Right lobe of liver (tissue), 6 donors: Measurements from ENCODE around the gene SLC22A4. TPM values are rescaled to one million over a fixed set of nuclear protein-coding genes. Genes with fewer than 3 reads are reported as not detected.

Source experiments
- ATAC-seq, 4 donors: fragments of 200-7000 bp; cut with Tn5 transposase; one replicate each; pipeline ENCODE4 v1.9.1; 2020; ENCODE audit warnings: mild to moderate bottlenecking in 4 of 4, moderate library complexity in 4 of 4
- DNase-seq, 3 donors: peaks; one replicate each; pipeline ENCODE4 v3.0.0-alpha.2; 2020
- H3K27ac ChIP-seq, 3 donors: fragments of 200-600 bp; one replicate each; pipeline ENCODE4 v1.8.0; 2022
- H3K27me3 ChIP-seq, 2 donors: fragments of 200-600 bp; one replicate each; pipeline ENCODE4 v1.8.0; 2022
- H3K36me3 ChIP-seq, 4 donors: fragments of 200-600 bp; sonication (generic) in 1 of 4; one replicate each; pipeline versions ENCODE4 v1.5.1 to v1.8.0; 2017 to 2022; ENCODE audit warnings: control low read depth in 1 of 4
- H3K4me1 ChIP-seq, 4 donors: fragments of 200-600 bp; sonication (generic) in 1 of 4; one replicate each; pipeline versions ENCODE4 v1.5.1 to v1.8.0; 2017 to 2022; ENCODE audit warnings: control low read depth in 1 of 4
- H3K4me3 ChIP-seq, 3 donors: fragments of 200-600 bp; one replicate each; pipeline ENCODE4 v1.8.0; 2022
- H3K9me3 ChIP-seq, 4 donors: fragments of 200-600 bp; sonication (generic) in 1 of 4; one replicate each; pipeline versions ENCODE4 v1.5.1 to v1.8.0; 2017 to 2022; ENCODE audit warnings: control low read depth in 1 of 4
- CTCF ChIP-seq, 4 donors: fragments of 200-600 bp in 3 of 4; fragments of 450-650 bp in 1 of 4; IDR thresholded peaks; one replicate each; pipeline versions ENCODE4 v1.5.1 to v1.8.0; 2016 to 2022; ENCODE audit warnings: antibody characterized with exemption in 4 of 4, mild to moderate bottlenecking in 2 of 4
- POLR2A ChIP-seq: fragments of 450-650 bp; IDR thresholded peaks from one replicate; pipeline ENCODE4 v1.6.1; 2017; ENCODE audit warnings: antibody characterized with exemption, mild to moderate bottlenecking
- WGBS: methylation state at CpG from one replicate; pipeline ENCODE4 v1.1.6; 2018; ENCODE audit warnings: low coverage, low lambda C conversion rate; ENCODE audit not compliant: insufficient coverage; ENCODE audit errors: missing lambda C conversion rate; 5-methylcytosine and 5-hydroxymethylcytosine counted together
- intact Hi-C, 2 donors: fragments of 100-400 bp; cut with DNase I; formaldehyde crosslinking; loops; one replicate each; pipeline versions ENCODE4 v1.11.2 to v1.14.1; 2022
- total RNA-seq, 6 experiments: library from RNA; depleted of rRNA in 2 of 6; stranded (reverse); fragments of >200 nt in 2 of 6; fragmentation: NEBNext Ultra II Directional in 3 of 6; extraction: Animal tissue kit (Norgen Biotek cat#: 25700) in 3 of 6; gene quantifications; one replicate each; pipeline versions ENCODE4 v1.1.0 to v1.2.4, GENCODE V29; 2016 to 2023
- donor health status: DM: no; HTN: yes; CAD: no.
- donor health status: DM: no; HTN: no; CAD: no.
- donor health status: DM: no; HTN: no; CAD: no.
- donor health status: DM: no; HTN: yes; CAD: no.
- donor health status: DM: no; HTN: yes; CAD: no.

Gene SLC22A4
- total RNA-seq, 6 experiments from 2014 or later: 0.31 to 0.59 (median 0.36) TPM

DNA sequence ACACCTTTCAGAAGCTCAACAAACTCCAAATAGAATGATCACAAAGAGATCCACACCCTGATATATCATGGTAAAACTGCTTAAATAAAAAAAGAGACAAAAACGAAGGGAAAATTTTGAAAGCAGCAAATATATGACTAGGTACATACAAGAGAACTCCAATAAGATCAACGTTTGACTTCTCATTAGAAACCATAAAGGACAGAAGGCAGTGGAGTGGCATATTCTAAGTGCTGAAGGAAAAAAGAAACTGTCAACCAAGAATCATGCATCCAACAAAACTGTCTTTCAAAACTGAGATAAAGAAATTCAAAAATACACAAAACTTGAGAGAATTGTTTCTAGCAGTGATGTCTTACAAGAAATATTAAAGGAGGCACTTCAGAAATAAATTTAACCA lies 11.2 kb downstream of the SLC22A4 start:
- Histone ChIP-seq H3K4me3 (no peak overlapping the region), H3K4me1 (peaks cover 0 to 4% (median 0%) of the 10 kb centered on the region in 4 donors), H3K27me3 (no peaks in the 10 kb centered on the region), H3K9me3 (no peaks in the 10 kb centered on the region), H3K27ac (no peak overlapping the region), H3K36me3 (no peaks in the 10 kb centered on the region)
- DNase-seq (no peak), ATAC-seq (no peak)
- intact Hi-C loops: no loop called here
- 69% methylated on average over 2 of the region's 2 CpGs for WGBS
- TF ChIP-seq POLR2A: no peak
- no peak for TF ChIP-seq CTCF (IDR thresholded peaks at IDR 0.05)

- Histone ChIP-seq H3K4me1 (no peaks in the 10 kb centered on the region), H3K4me3 (no peak overlapping the region), H3K27ac (no peak overlapping the region), H3K9me3 (no peaks in the 10 kb centered on the region), H3K36me3 (no peaks in the 10 kb centered on the region), H3K27me3 (no peaks in the 10 kb centered on the region)
- TF ChIP-seq CTCF (IDR thresholded peaks at IDR 0.05) (no peak), POLR2A (no peak)
- DNase-seq (no peak), ATAC-seq (no peak)
- WGBS: 93% methylated on average over 3 of the region's 4 CpGs
- intact Hi-C loops: no loop called here
These were observed 14.5 kb downstream of the SLC22A4 start for GRCh38 chr5:132308701-132309100.

DNA sequence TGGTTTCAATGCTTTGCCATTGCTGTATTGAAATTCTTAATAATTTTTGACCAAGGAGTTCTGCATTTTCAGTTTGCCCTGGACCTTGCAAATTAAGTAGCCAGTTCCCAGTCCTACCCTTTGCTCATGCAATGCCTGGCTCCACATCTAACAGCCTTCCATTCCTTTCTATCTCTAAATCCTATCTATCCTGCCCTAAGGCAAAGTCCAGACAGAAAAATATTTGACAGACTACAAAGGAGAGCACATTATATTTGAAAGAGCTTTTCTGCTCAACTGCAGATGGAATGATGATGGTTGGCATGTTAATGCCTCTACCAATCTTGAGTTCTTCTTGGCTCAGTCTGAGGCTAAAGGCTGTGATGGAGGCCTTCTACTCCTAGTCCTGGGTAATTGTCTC lies 15.5 kb downstream of the SLC22A4 start:
- Histone ChIP-seq H3K9me3 (no peaks in the 10 kb centered on the region), H3K27ac (no peak overlapping the region), H3K4me3 (no peak overlapping the region), H3K36me3 (no peaks in the 10 kb centered on the region), H3K4me1 (no peaks in the 10 kb centered on the region), H3K27me3 (no peaks in the 10 kb centered on the region)
- TF ChIP-seq CTCF (IDR thresholded peaks at IDR 0.05): no peak
- no peak for TF ChIP-seq POLR2A
- DNase-seq (no peak), ATAC-seq (peak in 1 of 4 donors; percentile 18)
- intact Hi-C loops: no loop called here

DNA sequence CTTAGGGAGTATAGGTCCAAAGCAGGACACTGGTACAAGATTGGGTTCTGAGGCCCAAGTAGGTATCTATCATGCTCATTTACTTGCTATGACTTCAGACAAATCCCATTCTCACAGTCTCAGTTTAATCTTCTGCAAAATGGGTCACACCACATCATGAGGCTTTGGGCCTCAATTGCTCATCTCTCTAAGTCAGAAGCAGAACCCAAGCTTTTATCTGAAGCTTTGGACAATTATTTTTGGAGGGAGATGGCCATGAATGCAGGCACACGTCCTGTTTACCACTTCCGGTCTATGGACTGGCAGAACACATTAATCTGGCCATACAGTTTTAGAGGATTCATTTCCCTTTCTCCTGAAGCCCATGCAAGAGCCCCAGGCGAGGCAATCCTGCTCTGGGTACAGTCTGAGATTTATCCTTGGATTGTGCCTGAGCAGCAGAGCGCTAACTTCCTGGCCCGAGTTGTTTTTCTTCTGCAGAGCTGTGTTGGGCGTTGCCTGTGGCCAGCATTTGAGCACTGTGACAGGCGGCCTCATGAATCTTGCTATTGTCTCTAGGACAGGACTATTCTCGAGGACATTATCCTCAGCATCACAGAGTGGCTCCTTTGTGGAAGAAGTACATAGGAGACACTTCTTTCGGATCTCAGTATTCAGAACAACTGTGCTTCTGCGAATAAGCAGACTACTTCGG lies 16.1 kb downstream of the SLC22A4 start:
- ATAC-seq (no peak), DNase-seq (no peak)
- H3K4me3 ChIP-seq: no peak overlapping the region
- intact Hi-C loops: no loop called here
- WGBS: 79% methylated on average over 4 of the region's 11 CpGs
- TF ChIP-seq POLR2A (no peak), CTCF (IDR thresholded peaks at IDR 0.05) (no peak)
- no peaks in the 10 kb centered on the region for H3K4me1 ChIP-seq
- H3K27ac ChIP-seq: no peak overlapping the region
- no peaks in the 10 kb centered on the region for H3K27me3 ChIP-seq
- H3K9me3 ChIP-seq: no peaks in the 10 kb centered on the region
- no peaks in the 10 kb centered on the region for H3K36me3 ChIP-seq

GRCh38 chr5:132313366-132313765 lies 19.2 kb downstream of the SLC22A4 start:
- 88% methylated on average over 3 of the region's 4 CpGs for WGBS
- Histone ChIP-seq H3K4me1 (no peaks in the 10 kb centered on the region), H3K36me3 (no peaks in the 10 kb centered on the region), H3K27me3 (no peaks in the 10 kb centered on the region), H3K27ac (no peak overlapping the region), H3K4me3 (no peak overlapping the region), H3K9me3 (no peaks in the 10 kb centered on the region)
- no peak for ATAC-seq
- no peak for TF ChIP-seq POLR2A
- no peak for TF ChIP-seq CTCF (IDR thresholded peaks at IDR 0.05)
- intact Hi-C loops: no loop called here
- no peak for DNase-seq
